Measurements from ENCODE around the gene HOOK2. TPM values are rescaled to one million over a fixed set of nuclear protein-coding genes. Genes with fewer than 3 reads are reported as not detected.
"Not testable (repeated sequence)": the region's sequence is repeated elsewhere in the genome, so short reads cannot be mapped to it uniquely, and the experiment has no call there.

The HOOK2 gene
- 51.6 TPM for total RNA-seq
- long read RNA-seq, transcript HOOK2-201 (22 exons, 2,603 nt): major isoform, 62 of 107 reads
- long read RNA-seq, partial matches to known transcripts: 13 of 107 reads
- long read RNA-seq, other reads (novel, unspliced or antisense): 31 of 107 reads

DNA sequence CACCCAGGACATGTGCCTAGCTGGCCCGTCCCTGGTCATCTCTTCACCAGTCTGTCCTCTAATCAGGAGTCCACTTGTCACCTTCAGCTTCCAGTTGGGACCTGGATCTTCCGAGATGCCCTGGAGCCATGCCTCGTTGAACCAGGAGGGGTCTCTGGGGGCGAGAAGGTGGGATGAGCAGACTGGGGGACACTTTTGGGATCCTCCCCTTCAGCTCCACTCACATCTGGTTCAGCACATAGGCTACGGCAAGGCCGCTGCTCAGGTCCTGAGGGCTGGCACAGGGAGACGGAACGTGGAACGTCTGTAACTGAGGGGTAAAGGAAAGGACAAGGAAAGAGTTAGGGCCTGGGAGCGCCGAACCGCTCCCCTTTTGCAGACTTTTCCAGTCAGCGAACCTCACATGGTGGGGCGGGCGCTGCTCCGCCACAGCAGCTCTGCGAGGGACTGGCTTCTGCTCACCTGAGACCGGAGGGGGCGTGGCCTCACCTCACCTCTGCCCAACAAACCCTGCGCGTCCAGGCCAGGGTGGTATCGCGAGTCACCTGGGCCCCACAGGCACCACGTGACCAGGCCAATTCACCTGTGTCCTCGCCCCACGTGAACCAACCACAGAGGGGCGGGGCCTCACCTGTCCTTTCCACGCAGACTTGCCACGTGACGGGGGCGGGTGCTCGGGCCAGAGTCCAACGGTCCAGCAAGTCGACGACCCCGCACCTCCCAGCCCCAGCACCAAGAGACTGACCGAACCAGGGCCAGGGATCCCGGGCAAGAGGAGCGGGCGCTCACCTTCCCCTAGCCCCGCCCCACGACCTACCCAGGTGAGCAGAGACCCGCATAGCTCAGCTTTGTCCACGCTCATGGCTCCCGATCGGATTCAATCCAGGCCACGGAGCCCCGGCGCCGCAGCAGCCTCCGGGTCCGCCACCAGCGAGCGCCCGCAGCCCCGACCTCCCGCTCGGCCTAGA is at the start of gene HOOK2:
TSS of gene HOOK2 (minus strand) at position 965 of the 968 bp plus-strand sequence. CDS start at position 862, 103 bp downstream.
- DNase-seq (ENCODE audit: missing footprints) (no peak), ATAC-seq (no peak)
- intact Hi-C loops (cut with DNase I): no loop called here

DNA sequence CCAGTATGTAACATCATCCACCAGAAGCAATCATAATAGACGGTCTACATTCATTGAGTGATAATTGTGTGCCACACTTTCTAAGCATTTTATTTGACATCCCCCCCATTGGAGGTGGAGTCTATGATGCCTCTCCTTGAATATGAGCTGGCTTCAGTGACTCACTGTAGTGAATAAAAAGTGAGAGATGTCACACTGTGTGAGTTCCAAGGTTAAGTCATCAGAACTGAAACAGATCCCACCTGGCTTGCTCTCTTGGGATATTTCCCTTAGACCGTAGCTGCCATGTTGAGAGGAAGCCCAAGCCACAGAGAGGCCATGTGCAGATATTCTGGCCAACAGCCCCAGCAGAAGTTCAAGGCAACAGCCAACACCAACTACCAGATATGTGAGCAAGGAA is 46.4 kb upstream of the HOOK2 start:
- intact Hi-C loops (cut with DNase I): no loop called here
- ATAC-seq (no peak), DNase-seq (ENCODE audit: missing footprints) (no peak)

- ATAC-seq; DNase-seq (ENCODE audit: missing footprints); intact Hi-C loops (cut with DNase I): not testable (repeated sequence)
Measured at GRCh38 chr19:12817810-12818209, 42.5 kb upstream of the HOOK2 start.

DNA sequence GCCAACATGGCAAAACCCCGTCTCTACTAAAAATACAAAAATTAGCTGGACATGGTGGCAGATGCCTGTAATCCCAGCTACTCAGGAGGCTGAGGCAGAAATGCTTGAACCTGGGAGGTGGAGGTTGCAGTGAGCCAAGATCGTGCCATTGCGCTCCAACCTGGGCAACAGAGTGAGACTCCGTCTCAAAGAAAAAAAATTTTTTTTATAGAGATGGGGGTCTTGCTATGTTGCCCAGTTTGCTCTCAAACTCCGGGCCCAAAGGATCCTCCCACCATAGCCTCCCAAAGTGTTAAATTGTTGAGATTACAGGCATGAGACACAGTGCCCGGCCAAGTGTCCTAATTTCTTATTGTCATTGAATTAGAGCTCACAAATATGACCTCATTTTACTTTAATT is 41.8 kb upstream of the HOOK2 start:
- ATAC-seq; DNase-seq (ENCODE audit: missing footprints); intact Hi-C loops (cut with DNase I): not testable (repeated sequence)

DNA sequence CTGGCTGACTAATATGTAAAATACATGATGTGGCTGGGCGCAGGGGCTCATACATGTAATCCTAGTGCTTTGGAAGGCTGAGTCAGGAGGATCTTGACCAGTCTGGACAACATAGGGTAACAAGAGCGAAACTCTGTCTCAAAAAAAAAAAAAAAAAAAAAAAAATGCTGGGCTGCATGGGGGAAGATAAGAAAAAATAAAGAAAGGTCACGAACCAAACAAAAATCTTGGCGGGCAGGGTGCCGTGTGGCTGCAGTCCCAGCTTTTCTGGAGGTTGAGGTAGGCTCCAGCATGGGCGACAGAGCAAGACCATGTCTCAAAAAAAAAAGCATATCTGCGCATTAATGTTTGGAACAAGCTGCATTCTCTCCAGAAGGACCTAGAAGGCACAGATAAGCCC is 39.7 kb upstream of the HOOK2 start:
- DNase-seq (ENCODE audit: missing footprints): no peak
- intact Hi-C loops (cut with DNase I): no loop called here
- no peak for ATAC-seq

DNA sequence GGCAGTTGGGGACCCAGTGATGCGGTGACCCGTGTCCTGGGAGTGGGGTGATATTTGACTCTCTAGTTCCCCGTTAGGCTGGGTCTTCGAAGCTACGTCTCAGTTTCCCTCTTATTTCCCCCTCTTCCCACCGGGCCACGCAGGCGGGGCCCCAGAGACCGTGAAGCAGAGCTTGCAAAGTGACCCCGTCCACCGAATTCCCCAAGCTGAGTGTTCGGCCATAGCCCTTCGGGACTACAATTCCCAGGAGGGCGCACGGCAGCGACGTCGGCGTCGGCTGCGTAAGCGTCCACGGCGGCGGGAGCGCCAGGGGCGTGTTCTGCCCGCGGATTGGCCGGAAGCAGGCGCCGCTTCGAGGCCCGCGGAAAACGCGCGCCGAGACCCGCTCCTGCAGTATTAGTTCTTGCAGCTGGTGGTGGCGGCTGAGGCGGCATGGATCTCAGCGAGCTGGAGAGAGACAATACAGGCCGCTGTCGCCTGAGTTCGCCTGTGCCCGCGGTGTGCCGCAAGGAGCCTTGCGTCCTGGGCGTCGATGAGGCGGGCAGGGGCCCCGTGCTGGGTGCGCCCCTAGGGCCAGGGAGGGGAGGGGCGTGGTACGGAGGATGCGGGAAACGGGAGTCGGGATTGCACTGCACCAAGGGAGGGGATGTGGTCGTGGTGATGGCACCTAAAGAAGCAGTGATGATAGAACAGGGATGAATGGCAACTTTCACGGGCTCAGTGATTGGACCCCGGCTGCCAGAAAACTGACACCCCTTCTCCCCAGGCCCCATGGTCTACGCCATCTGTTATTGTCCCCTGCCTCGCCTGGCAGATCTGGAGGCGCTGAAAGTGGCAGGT is 31.1 kb upstream of the HOOK2 start, which contains the start of gene RNASEH2A:
TSS of gene RNASEH2A (plus strand) at position 343 of the 840 bp plus-strand sequence. CDS start at position 433, 90 bp downstream.
- intact Hi-C loops (cut with DNase I): no loop called here
- DNase-seq (ENCODE audit: missing footprints) (peak; percentile 96), ATAC-seq (peak; percentile 87)

DNA sequence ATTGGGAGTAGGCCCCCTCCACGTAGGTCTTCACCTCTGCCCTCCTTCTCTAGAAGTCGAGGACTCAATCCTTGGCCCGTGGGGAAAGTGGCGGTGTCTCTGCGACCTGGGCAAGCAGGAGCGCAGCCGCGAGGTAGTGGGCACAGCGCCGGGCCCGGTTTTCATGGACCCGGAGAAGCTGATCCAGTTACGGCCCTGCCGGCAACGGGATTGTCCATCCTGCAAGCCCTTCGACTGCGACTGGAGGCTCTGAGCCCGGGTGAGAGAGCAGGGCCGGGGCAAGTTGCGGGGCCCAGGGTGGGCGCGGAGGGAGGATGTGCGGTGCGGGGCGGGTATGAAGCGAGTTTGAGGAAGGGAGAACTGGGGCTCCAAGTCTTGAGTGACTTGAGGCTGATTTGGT is 28.7 kb upstream of the HOOK2 start:
- ATAC-seq: no peak
- DNase-seq (ENCODE audit: missing footprints): no peak
- intact Hi-C loops (cut with DNase I): no loop called here

GRCh38 chr19:12802267-12803106 is 27.1 kb upstream of the HOOK2 start:
- DNase-seq (ENCODE audit: missing footprints) (no peak), ATAC-seq (no peak)
- intact Hi-C loops (cut with DNase I): no loop called here

- ATAC-seq (peak; percentile 87), DNase-seq (ENCODE audit: missing footprints) (peak; percentile 86)
- intact Hi-C loops (cut with DNase I): no loop called here
Measured at GRCh38 chr19:12801466-12802266, 26.3 kb upstream of the HOOK2 start, which contains the start of the genes PRDX2 and THSD8. PRDX2 (minus strand) TSS chr19:12801800; CDS start chr19:12801261, 539 bp downstream. THSD8 (plus strand) TSS chr19:12802069; CDS start chr19:12802072, 3 bp downstream.

DNA sequence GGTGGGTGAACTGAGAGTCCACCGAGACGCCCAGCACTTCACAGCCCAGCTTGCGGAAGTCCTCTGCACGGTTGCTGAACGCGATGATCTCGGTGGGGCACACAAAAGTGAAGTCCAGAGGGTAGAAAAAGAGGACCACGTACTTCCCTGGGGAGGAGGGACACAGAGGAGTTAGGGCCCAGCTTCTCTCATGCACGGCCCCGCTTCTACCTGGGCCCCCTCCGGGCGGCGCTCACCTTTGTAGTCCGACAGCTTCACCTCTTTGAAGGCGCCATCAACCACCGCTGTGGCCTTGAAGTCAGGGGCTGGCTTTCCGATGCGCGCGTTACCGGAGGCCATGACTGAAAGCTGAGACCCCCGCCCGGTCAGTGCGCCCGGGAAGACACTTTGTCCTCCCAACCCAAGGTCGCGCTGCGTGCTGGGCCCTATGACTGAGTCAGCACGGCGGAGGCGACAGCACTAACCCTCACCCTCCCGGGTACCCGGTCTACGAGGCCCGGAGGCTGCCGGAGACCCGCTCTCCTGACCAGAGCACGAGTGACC is 25.6 kb upstream of the HOOK2 start:
- no peak for DNase-seq (ENCODE audit: missing footprints)
- ATAC-seq: peak; percentile 29
- intact Hi-C loops (cut with DNase I): no loop called here

DNA sequence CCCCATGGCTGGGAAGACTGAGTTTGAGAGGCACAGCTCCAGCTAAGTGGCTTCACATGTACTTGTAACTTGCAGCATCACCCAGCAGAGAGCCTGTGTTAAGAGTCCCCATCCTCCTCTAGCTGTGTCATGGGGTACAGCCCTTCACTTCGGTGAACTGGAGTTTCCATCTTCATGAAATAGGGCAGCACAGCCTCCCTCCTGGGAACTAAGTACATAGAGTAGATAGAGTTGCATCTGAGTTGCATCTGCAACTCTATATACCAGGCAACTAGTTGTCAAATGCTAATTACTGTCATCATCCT is 25.1 kb upstream of the HOOK2 start:
- DNase-seq (ENCODE audit: missing footprints): no peak
- intact Hi-C loops (cut with DNase I): no loop called here
- ATAC-seq: no peak

DNA sequence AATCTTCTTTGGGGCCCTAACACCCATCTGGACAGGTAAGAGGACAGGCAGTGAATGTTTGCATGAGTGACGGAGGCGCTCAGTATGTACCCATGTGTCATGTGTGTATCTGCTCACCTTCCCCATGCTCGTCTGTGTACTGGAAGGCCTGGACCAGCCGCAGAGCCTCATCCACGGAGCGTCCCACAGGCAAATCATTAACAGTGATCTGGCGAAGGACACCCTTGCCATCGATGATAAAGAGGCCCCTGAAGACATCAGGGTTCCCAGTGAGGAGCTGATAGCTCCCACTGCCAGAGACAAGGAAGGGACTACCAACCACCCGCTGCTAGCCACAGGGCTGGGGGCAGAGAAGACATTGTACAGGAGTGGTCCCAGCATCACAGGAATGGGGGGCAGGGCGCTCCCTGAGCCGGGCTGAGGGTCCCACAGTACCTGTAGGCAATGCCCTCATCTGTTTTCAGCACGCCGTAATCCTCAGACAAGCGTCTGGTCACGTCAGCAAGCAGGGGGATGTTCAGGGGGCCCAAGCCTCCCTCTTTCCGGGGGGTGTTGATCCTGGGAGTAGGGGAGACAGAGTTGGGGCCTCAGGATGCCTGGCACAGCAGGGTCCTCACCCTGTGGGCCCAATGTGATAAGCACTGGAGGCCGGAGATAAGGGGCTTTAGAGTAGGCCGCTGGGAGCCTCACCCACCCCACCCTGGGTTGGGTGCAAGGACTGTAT is 24.6 kb upstream of the HOOK2 start:
- no peak for DNase-seq (ENCODE audit: missing footprints)
- intact Hi-C loops (cut with DNase I): no loop called here
- ATAC-seq: no peak

- DNase-seq (ENCODE audit: missing footprints); ATAC-seq: not testable (repeated sequence)
- intact Hi-C loops (cut with DNase I): loop anchor here (2.0 kb wide), 1 partner anchor 31 kb away; no protein-coding TSS in a partner anchor
Measured at GRCh38 chr19:12797607-12798006, 22.3 kb upstream of the HOOK2 start.

DNA sequence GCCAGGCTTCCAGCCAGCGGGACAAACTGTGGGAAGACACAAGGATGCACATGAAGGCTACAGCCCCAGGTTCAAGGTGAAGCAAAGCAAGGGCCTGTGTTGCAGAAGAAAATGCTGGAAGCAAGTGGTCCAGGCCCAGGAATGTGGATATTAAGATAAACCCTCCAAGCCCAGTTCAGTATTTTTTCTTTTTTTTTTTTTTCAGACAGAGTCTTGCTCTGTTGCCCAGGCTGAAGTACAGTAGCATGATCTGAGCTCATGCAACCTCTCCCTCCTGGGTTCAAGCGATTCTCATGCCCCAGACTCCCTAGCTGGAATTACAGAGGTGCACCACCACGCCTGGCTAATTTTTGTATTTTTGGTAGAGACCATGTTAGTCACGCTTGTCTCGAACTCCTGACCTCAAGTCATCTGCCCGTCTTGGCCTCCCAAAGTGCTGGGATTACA is 21.8 kb upstream of the HOOK2 start:
- intact Hi-C loops (cut with DNase I): loop anchor here (2.0 kb wide), 1 partner anchor 30 kb away; no protein-coding TSS in a partner anchor
- DNase-seq (ENCODE audit: missing footprints): no peak
- no peak for ATAC-seq

- intact Hi-C loops (cut with DNase I): loop anchor here (1.0 to 2.0 kb wide), 2 partner anchors 19 to 30 kb away; no protein-coding TSS in a partner anchor
- DNase-seq (ENCODE audit: missing footprints) (peak; percentile 90), ATAC-seq (peak; percentile 21)
Measured at GRCh38 chr19:12796146-12797071, 21.1 kb upstream of the HOOK2 start.

Data from Right ventricle myocardium inferior (tissue), 1 donor.